Stimulated activated CD8-positive, alpha-beta memory T cell treated with anti-CD3 and anti-CD28 coated beads, Interleukin-2, amount 100 ng/mL, for 48 hours (primary cell): Measurements from ENCODE around the gene FRMD5.

ENCODE experiments used
- DNase-seq, 2 donors: peaks; one replicate each; pipeline ENCODE4 v3.0.0-alpha.2; 2020; ENCODE audit warnings: low read depth in 2 of 2

The FRMD5 gene

GRCh38 chr15:43928152-43928551 is 266.9 kb downstream of the FRMD5 start:
- DNase-seq, result no peak

- DNase-seq, result no peak
Observed at GRCh38 chr15:43927203-43927602, 267.9 kb downstream of the FRMD5 start.

GRCh38 chr15:43923553-43923952 is 271.5 kb downstream of the FRMD5 start:
- DNase-seq, result no peak

- DNase-seq, result no peak
Observed at GRCh38 chr15:43922021-43922420, 273.1 kb downstream of the FRMD5 start.

- no peak for DNase-seq
Observed at GRCh38 chr15:43920815-43921214, 274.3 kb downstream of the FRMD5 start.

GRCh38 chr15:43920254-43920600 is 274.8 kb downstream of the FRMD5 start:
- DNase-seq, result no peak

GRCh38 chr15:43919540-43920253 is 275.4 kb downstream of the FRMD5 start:
- no peak for DNase-seq

GRCh38 chr15:43918717-43919116 is 276.4 kb downstream of the FRMD5 start:
- DNase-seq, result no peak

GRCh38 chr15:43916326-43916660 is 278.8 kb downstream of the FRMD5 start:
- no peak for DNase-seq

- DNase-seq, result no peak
Observed at GRCh38 chr15:43915631-43916325, 279.3 kb downstream of the FRMD5 start.

- no peak for DNase-seq
Observed at GRCh38 chr15:43913941-43914340, 281.1 kb downstream of the FRMD5 start.

- no peak for DNase-seq
Observed at GRCh38 chr15:43913026-43913780, 281.9 kb downstream of the FRMD5 start.

GRCh38 chr15:43912208-43912607 is 282.9 kb downstream of the FRMD5 start:
- no peak for DNase-seq

GRCh38 chr15:43911235-43911781 is 283.8 kb downstream of the FRMD5 start:
- DNase-seq, result no peak

- DNase-seq, result no peak
Observed at GRCh38 chr15:43908516-43909050, 286.5 kb downstream of the FRMD5 start.

- DNase-seq, result no peak
Observed at GRCh38 chr15:43905755-43906154, 289.3 kb downstream of the FRMD5 start.

GRCh38 chr15:43903864-43904290 is 291.2 kb downstream of the FRMD5 start:
- DNase-seq, result peak; percentile 8 to 23

GRCh38 chr15:43901495-43901894 is 293.6 kb downstream of the FRMD5 start:
- no peak for DNase-seq

- DNase-seq, result no peak
Observed at GRCh38 chr15:43900996-43901395, 294.1 kb downstream of the FRMD5 start.

- no peak for DNase-seq
Observed at GRCh38 chr15:43899928-43900327, 295.1 kb downstream of the FRMD5 start.

- no peak for DNase-seq
Observed at GRCh38 chr15:43898891-43899290, 296.2 kb downstream of the FRMD5 start.

GRCh38 chr15:43896543-43896942 is 298.5 kb downstream of the FRMD5 start:
- DNase-seq, result no peak
